A673 (cell line): ENCODE results near the gene DPY19L3. TPM values are rescaled to one million over a fixed set of nuclear protein-coding genes. Genes with fewer than 3 reads are reported as not detected.

Source experiments
- BruUV-seq: library from RNA; stranded (reverse); fragments of 400-500 nt; replicated peaks from 2 replicates; lab custom pipeline; 2021; lab: Mats Ljungman, UMichigan
- CTCF ChIA-PET: fragments of 300-600 bp; sonication (Branson Sonifier 250); formaldehyde crosslinking; loops from one replicate; lab custom pipeline; 2022; ENCODE audit warnings: antibody characterized with exemption; lab: Charles Lee
- POLR2A ChIA-PET: fragments of 300-600 bp; sonication (Branson Sonifier 250); formaldehyde crosslinking; loops from one replicate; lab custom pipeline; 2022; ENCODE audit warnings: antibody characterized with exemption; ENCODE audit not compliant: low non-redundant PET; lab: Charles Lee
- DNase-seq: peaks from one replicate; pipeline ENCODE4 v3.0.0-alpha.2; 2015; ENCODE audit warnings: low spot score
- H3K27ac ChIP-seq: fragments of 200-600 bp; sonication (generic); 2 replicates; pipeline ENCODE4 v1.5.1; 2016; ENCODE audit warnings: mixed run types, low read depth, mild to moderate bottlenecking, mixed read lengths, antibody characterized with exemption, low read length; ENCODE audit not compliant: poor library complexity, severe bottlenecking
- H3K27me3 ChIP-seq: fragments of 200-600 bp; sonication (generic); replicated peaks from 2 replicates; pipeline ENCODE4 v1.6.1; 2017; ENCODE audit warnings: mixed run types, low read depth, mild to moderate bottlenecking, mixed read lengths, antibody characterized with exemption, low read length; ENCODE audit not compliant: insufficient read depth, poor library complexity
- H3K36me3 ChIP-seq: fragments of 200-600 bp; sonication (generic); 2 replicates; pipeline ENCODE4 v1.6.1; 2016; ENCODE audit warnings: mixed run types, mild to moderate bottlenecking, mixed read lengths, antibody characterized with exemption, low read length; ENCODE audit not compliant: insufficient read depth, poor library complexity, severe bottlenecking
- H3K4me1 ChIP-seq: fragments of 200-600 bp; sonication (generic); 2 replicates; pipeline ENCODE4 v1.6.1; 2017; ENCODE audit warnings: mixed run types, mild to moderate bottlenecking, mixed read lengths, antibody characterized with exemption, low read length; ENCODE audit not compliant: insufficient read depth, poor library complexity, severe bottlenecking
- H3K4me3 ChIP-seq: fragments of 200-600 bp; sonication (generic); 2 replicates; pipeline ENCODE4 v1.5.1; 2016; ENCODE audit warnings: low read depth, mixed run types, mild to moderate bottlenecking, mixed read lengths, low read length; ENCODE audit not compliant: poor library complexity, severe bottlenecking
- H3K9me3 ChIP-seq: fragments of 200-600 bp; sonication (generic); 2 replicates; pipeline ENCODE4 v1.6.1; 2016; ENCODE audit warnings: mixed run types, low read depth, mild to moderate bottlenecking, mixed read lengths, antibody characterized with exemption, low read length; ENCODE audit not compliant: poor library complexity, severe bottlenecking
- CTCF ChIP-seq: fragments of 300-800, 200-600 bp; sonication (generic); conservative IDR thresholded peaks from 2 replicates; pipeline ENCODE4 v1.5.1; 2017; ENCODE audit warnings: low read depth, mild to moderate bottlenecking, antibody characterized with exemption, low read length, moderate library complexity, mixed read lengths
- EZH2 ChIP-seq: fragments of 200-600 bp; sonication (generic); IDR thresholded peaks from 2 replicates; pipeline ENCODE4 v1.6.1; 2017; ENCODE audit warnings: borderline replicate concordance, low read depth, mild to moderate bottlenecking, mixed read lengths, antibody characterized with exemption, low read length; ENCODE audit not compliant: poor library complexity, severe bottlenecking
- intact Hi-C: fragments of 100-400 bp; cut with micrococcal nuclease; formaldehyde crosslinking; loops from one replicate; pipeline ENCODE4 v1.10.0; 2022; ENCODE audit not compliant: unreplicated experiment
- total RNA-seq: library from RNA; stranded (reverse); gene quantifications from 2 replicates; pipeline ENCODE4 v1.2.3, GENCODE V29; 2021

Gene DPY19L3
- total RNA-seq, 1 experiment from 2014 or later = 70.5 TPM

DNA sequence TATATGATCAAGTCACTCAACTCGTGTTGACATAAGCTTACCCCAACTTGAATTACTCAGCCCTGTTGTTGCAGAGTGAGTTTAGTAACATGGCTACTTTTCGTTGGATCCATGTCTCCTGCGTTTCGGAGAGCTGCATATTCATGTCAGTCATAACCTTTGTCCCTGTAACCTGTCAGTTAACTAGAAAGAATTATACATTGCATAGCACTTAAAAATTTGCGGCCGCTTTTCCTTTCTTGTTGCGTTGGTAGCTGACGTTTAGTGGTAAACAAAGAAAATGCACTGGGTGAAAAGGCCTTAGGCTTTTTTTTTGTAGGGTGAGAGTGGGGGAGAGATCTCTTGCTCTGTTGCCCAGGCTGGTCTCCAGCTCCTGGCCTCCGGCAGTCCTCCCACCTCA, 46.0 kb upstream of the DPY19L3 start:
- TF ChIP-seq CTCF (no peak), EZH2 (no peak)
- Histone ChIP-seq H3K27ac (no peak overlapping the region), H3K27me3 (no peaks in the 10 kb centered on the region), H3K4me1 (peaks cover 9% of the 10 kb centered on the region), H3K4me3 (no peak overlapping the region), H3K9me3 (no peaks in the 10 kb centered on the region), H3K36me3 (peaks cover 70% of the 10 kb centered on the region)
- no peak for DNase-seq
- BruUV-seq = no TSS peak
- ChIA-PET POLR2A (no interaction called here), CTCF (no interaction called here)
- intact Hi-C loops = no loop called here

DNA sequence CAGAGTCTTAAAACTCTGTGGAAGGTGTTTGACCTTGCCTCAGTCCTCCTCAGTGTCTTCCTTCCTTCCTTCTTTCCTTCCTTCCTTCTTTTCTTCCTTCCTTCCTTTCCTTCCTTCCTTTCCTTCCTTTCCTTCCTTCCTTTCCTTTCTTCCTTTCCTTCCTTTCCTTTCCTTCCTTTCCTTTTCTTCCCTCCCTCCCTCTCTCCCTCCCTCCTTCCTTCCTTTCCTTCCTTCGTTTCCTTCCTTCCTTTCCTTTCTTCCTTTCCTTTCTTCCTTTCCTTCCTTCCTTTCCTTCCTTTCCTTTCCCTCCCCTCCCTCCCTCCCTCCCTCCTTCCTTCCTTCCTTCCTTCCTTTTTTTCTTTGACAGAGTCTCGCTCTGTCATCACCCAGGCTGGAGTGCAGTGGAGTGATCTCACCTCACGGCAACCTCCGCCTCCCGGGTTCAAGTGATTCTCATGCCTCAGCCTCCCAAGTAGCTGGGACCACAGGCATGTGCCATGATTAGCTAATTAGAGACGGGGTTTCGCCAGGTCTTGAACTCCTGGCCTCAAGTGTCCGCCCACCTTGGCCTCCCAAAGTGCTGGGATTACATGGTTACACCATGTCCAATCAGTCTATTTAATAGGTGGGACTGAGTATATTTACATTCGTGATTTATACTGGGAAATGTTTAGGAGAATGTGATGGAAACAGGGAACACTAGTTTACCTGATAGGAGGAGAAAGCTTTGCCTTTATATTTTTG, 43.8 kb upstream of the DPY19L3 start:
- Histone ChIP-seq H3K9me3 (no peaks in the 10 kb centered on the region), H3K4me3 (no peak overlapping the region), H3K4me1 (peaks cover 7% of the 10 kb centered on the region), H3K36me3 (peaks cover 54% of the 10 kb centered on the region), H3K27me3 (no peaks in the 10 kb centered on the region), H3K27ac (no peak overlapping the region)
- ChIA-PET CTCF (no interaction called here), POLR2A (no interaction called here)
- intact Hi-C loops = no loop called here
- no TSS peak for BruUV-seq
- TF ChIP-seq CTCF = no peak
- TF ChIP-seq EZH2 = no peak
- DNase-seq = no peak

- ChIA-PET POLR2A (no interaction called here), CTCF (no interaction called here)
- TF ChIP-seq EZH2 (no peak), CTCF (no peak)
- intact Hi-C loops = no loop called here
- Histone ChIP-seq H3K9me3 (no peaks in the 10 kb centered on the region), H3K36me3 (peaks cover 51% of the 10 kb centered on the region), H3K4me1 (peaks cover 1% of the 10 kb centered on the region), H3K4me3 (no peak overlapping the region), H3K27ac (no peak overlapping the region), H3K27me3 (no peaks in the 10 kb centered on the region)
- DNase-seq = no peak
- no TSS peak for BruUV-seq
Measured at GRCh38 chr19:32362318-32362691, 43.3 kb upstream of the DPY19L3 start.
